Testis (tissue), 3 donors: Measurements from ENCODE around the gene CDH4. TPM values are rescaled to one million over a fixed set of nuclear protein-coding genes. Genes with fewer than 3 reads are reported as not detected.

Experiments
- DNase-seq: peaks from one replicate; pipeline ENCODE4 v3.0.0-alpha.2; 2019
- H3K27ac ChIP-seq, 2 donors: fragments of 200-600 bp; sonication (generic); one replicate each; pipeline ENCODE4 v1.5.1; 2019
- H3K27me3 ChIP-seq: fragments of 200-600 bp; sonication (generic); one replicate; pipeline ENCODE4 v1.5.1; 2019
- H3K36me3 ChIP-seq: fragments of 200-600 bp; sonication (generic); one replicate; pipeline ENCODE4 v1.5.1; 2017; ENCODE audit warnings: low read depth; ENCODE audit errors: missing control alignments
- H3K4me1 ChIP-seq: fragments of 200-600 bp; sonication (generic); one replicate; pipeline ENCODE4 v1.5.1; 2019
- H3K4me3 ChIP-seq, 2 donors: fragments of 200-600 bp; sonication (generic); one replicate each; pipeline ENCODE4 v1.5.1; 2017 to 2019
- H3K9me3 ChIP-seq: fragments of 200-600 bp; sonication (generic); one replicate; pipeline ENCODE4 v1.5.1; 2017
- POLR2A ChIP-seq: fragments of 450-650 bp; IDR thresholded peaks from one replicate; pipeline ENCODE4 v1.6.1; 2017; ENCODE audit warnings: antibody characterized with exemption, mild to moderate bottlenecking, moderate library complexity
- WGBS, 2 donors: methylation state at CpG; one replicate each; pipeline ENCODE4 v1.1.5; 2018; 5-methylcytosine and 5-hydroxymethylcytosine counted together
- intact Hi-C: fragments of 100-400 bp; cut with DNase I; formaldehyde crosslinking; loops from one replicate; pipeline ENCODE4 v1.15.1; 2023; ENCODE audit warnings: low total_unique reads
- polyA plus RNA-seq: library from polyadenylated mRNA; stranded (reverse); fragments of 350-450 nt; fragmentation: Illumina TruSeq; extraction: RNeasy Lipid Tissue Mini Kit (QIAGEN cat#74804); gene quantifications from one replicate; pipeline ENCODE4 v1.2.3, GENCODE V29; 2014; ENCODE audit warnings: low read depth, low replicate concordance; ENCODE audit not compliant: insufficient read depth
- total RNA-seq, 2 donors: library from RNA; depleted of rRNA; stranded (reverse); fragments of >200 nt; gene quantifications; one replicate each; pipeline ENCODE4 v1.2.3, GENCODE V29; 2016
- TF ChIP-seq, protein P1 (sequence below), 3 experiments: fragments of 450-650 bp in 2 of 3; fragments of 200-600 bp in 1 of 3; sonication (generic) in 1 of 3; IDR thresholded peaks; one replicate each; pipeline ENCODE4 v1.5.1; 2016 to 2019; ENCODE audit warnings: antibody characterized with exemption in 3 of 3, mild to moderate bottlenecking in 2 of 3, moderate library complexity in 1 of 3

Gene CDH4
- total and polyA plus RNA-seq, 3 donors from 2014 or later, result 1.4 to 3.3 (median 1.9) TPM

DNA sequence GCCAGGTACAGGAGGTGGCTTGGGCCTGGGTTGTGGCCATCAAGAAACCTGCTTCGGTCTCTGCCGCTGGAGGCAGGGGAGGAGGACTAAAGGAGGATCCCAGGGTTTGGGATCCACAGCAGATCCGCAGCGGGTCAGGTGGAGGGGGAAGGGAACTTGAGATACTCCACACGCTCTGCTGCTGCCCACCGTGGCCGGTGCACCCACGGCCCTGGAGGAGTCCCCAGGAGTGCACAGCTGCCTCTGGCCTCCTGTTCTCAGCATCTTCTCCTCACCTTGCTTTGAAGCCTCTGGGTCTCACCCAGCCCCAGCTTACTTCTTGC, 286.8 kb downstream of the CDH4 start:
- Histone ChIP-seq H3K27ac (no peak overlapping the region), H3K4me3 (no peak overlapping the region), H3K9me3 (no peaks in the 10 kb centered on the region), H3K4me1 (no peaks in the 10 kb centered on the region), H3K36me3 (no peaks in the 10 kb centered on the region), H3K27me3 (no peaks in the 10 kb centered on the region)
- TF ChIP-seq POLR2A, result no peak
- TF ChIP-seq, protein P1, sequence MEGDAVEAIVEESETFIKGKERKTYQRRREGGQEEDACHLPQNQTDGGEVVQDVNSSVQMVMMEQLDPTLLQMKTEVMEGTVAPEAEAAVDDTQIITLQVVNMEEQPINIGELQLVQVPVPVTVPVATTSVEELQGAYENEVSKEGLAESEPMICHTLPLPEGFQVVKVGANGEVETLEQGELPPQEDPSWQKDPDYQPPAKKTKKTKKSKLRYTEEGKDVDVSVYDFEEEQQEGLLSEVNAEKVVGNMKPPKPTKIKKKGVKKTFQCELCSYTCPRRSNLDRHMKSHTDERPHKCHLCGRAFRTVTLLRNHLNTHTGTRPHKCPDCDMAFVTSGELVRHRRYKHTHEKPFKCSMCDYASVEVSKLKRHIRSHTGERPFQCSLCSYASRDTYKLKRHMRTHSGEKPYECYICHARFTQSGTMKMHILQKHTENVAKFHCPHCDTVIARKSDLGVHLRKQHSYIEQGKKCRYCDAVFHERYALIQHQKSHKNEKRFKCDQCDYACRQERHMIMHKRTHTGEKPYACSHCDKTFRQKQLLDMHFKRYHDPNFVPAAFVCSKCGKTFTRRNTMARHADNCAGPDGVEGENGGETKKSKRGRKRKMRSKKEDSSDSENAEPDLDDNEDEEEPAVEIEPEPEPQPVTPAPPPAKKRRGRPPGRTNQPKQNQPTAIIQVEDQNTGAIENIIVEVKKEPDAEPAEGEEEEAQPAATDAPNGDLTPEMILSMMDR (IDR thresholded peaks at IDR 0.05), result no peak
- intact Hi-C loops, result no loop called here
- DNase-seq, result no peak
- WGBS, 2 donors, result 89 to 100% methylated on average over 3 to 8 of the region's 8 CpGs

DNA sequence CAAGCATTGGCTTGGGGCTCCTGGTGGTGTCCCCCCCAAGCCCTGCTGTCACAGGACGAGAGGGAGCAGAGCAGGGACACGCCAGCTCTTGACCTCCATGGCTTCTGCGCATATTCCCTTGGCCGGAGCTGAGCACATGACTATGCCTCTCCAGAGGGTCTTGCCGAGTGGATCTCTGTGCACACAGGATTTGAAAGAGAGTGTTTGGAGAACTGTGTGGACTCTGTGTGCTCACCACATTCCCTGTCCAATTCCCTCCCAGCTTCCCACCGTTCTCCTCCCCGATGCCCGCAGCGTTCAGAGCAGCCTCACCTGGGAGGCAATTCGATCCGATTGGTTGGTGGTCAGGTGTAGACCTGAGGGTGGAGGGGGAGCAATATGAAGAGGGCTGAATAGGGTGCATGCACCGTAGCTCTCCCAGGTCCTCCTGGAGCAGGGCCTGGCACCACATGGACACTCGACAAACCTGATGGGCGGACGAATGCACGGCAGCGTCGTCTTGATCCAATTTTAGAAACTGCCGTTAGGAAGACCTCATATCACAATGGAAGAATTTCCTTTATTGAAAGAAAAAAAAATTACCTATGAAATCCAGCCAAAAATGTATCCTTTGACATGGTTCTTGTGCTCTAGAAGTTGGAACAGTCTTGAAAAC, 287.8 kb downstream of the CDH4 start:
- Histone ChIP-seq H3K27ac (no peak overlapping the region), H3K4me3 (no peak overlapping the region), H3K27me3 (no peaks in the 10 kb centered on the region), H3K9me3 (no peaks in the 10 kb centered on the region), H3K4me1 (no peaks in the 10 kb centered on the region), H3K36me3 (no peaks in the 10 kb centered on the region)
- WGBS, 2 donors, result 89 to 90% methylated on average over 14 to 19 of the region's 19 CpGs
- intact Hi-C loops, result no loop called here
- no peak for TF ChIP-seq POLR2A
- TF ChIP-seq, protein P1 (IDR thresholded peaks at IDR 0.05), result no peak
- no peak for DNase-seq

DNA sequence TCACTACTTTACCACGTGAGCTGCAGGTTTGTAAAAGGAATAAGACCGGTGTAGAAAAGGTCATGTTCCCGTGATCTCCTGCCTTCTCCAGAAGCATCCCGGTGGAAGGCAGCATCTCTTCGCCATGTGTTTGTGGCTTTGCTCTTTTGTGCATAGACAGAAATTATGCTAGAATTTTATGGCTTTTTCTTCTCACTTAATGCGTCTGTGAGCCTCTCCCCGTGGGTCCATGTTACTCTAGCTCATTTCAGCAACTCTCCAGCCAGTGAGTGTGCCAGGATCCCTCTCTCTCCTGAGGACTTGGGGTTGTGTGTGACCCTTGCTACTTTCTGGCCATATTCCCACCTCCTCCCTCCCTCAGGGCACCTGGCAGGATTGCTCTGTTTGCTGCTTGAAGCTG, 289.5 kb downstream of the CDH4 start:
- Histone ChIP-seq H3K27me3 (no peaks in the 10 kb centered on the region), H3K36me3 (no peaks in the 10 kb centered on the region), H3K27ac (no peak overlapping the region), H3K4me3 (no peak overlapping the region), H3K4me1 (no peaks in the 10 kb centered on the region), H3K9me3 (no peaks in the 10 kb centered on the region)
- intact Hi-C loops, result no loop called here
- TF ChIP-seq, protein P1 (IDR thresholded peaks at IDR 0.05), result no peak
- TF ChIP-seq POLR2A, result no peak
- DNase-seq, result no peak
- 81 to 89% methylated on average over 7 of the region's 7 CpGs for WGBS, 2 donors

DNA sequence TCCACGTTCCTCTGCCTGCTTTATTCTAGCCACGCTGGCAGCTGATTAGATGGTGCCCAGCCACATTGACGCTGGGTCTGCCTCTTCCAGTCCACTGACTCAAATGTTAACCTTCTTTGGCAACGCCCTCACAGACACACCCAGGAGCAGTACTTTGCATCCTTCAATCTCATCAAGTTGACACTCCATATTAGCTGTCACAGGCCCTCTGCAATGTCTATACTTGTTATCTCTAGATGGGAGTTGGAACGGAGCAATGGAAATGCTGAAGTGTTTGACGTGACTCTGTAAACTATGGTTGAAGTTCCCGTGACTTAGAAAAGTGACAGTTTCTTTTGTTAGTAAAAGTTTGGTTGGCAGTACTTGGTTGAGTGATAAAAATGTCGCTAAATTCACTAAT, 291.0 kb downstream of the CDH4 start:
- Histone ChIP-seq H3K27ac (no peak overlapping the region), H3K4me3 (no peak overlapping the region), H3K27me3 (no peaks in the 10 kb centered on the region), H3K36me3 (no peaks in the 10 kb centered on the region), H3K4me1 (no peaks in the 10 kb centered on the region), H3K9me3 (no peaks in the 10 kb centered on the region)
- DNase-seq, result no peak
- WGBS, 2 donors, result 79 to 83% methylated on average over 7 to 8 of the region's 8 CpGs
- intact Hi-C loops, result no loop called here
- TF ChIP-seq POLR2A, result no peak
- TF ChIP-seq, protein P1 (IDR thresholded peaks at IDR 0.05), result no peak
